GM23338 (cell line): ENCODE measurements around the gene IQGAP1. TPM values are rescaled to one million over a fixed set of nuclear protein-coding genes. Genes with fewer than 3 reads are reported as not detected.

Experiments used
- ATAC-seq: fragments of 200-7000 bp; cut with Tn5 transposase; 3 replicates; pipeline ENCODE4 v1.9.1; 2020
- DNase-seq: peaks from one replicate; pipeline ENCODE4 v3.0.0-alpha.2; 2015; ENCODE audit warnings: low spot score
- H2AFZ ChIP-seq: fragments of 200-600 bp; sonication (generic); 2 replicates; pipeline ENCODE4 v1.8.0; 2016; ENCODE audit warnings: antibody characterized with exemption, mild to moderate bottlenecking, moderate library complexity
- H3F3A ChIP-seq: fragments of 200-600 bp; sonication (generic); replicated peaks from 2 replicates; pipeline ENCODE4 v1.8.0; 2017; ENCODE audit warnings: antibody characterized with exemption, mixed run types, low read depth
- H3K27ac ChIP-seq: fragments of 200-600 bp; sonication (generic); 2 replicates; pipeline ENCODE4 v1.6.1; 2016; ENCODE audit warnings: low read depth
- H3K27me3 ChIP-seq: fragments of 200-600 bp; sonication (generic); 2 replicates; pipeline ENCODE4 v1.8.0; 2016; ENCODE audit warnings: mild to moderate bottlenecking, mixed run types, moderate library complexity; ENCODE audit not compliant: insufficient read depth
- H3K36me3 ChIP-seq: fragments of 200-600 bp; sonication (generic); 2 replicates; pipeline ENCODE4 v1.8.0; 2016; ENCODE audit warnings: mild to moderate bottlenecking; ENCODE audit not compliant: insufficient read depth
- H3K4me1 ChIP-seq: fragments of 200-600 bp; sonication (generic); 2 replicates; pipeline ENCODE4 v1.8.0; 2016; ENCODE audit warnings: mild to moderate bottlenecking, moderate library complexity; ENCODE audit not compliant: insufficient read depth
- H3K4me2 ChIP-seq: fragments of 200-600 bp; sonication (generic); 2 replicates; pipeline ENCODE4 v1.7.1; 2017; ENCODE audit warnings: mixed run types
- H3K4me3 ChIP-seq: fragments of 200-600 bp; sonication (generic); 2 replicates; pipeline ENCODE4 v1.6.1; 2016; ENCODE audit warnings: mixed run types
- H3K79me2 ChIP-seq: fragments of 200-600 bp; sonication (generic); replicated peaks from 2 replicates; pipeline ENCODE4 v1.8.0; 2017; ENCODE audit warnings: mild to moderate bottlenecking; ENCODE audit not compliant: insufficient read depth
- H3K9me2 ChIP-seq: fragments of 200-600 bp; sonication (generic); 2 replicates; pipeline ENCODE4 v1.8.0; 2017; ENCODE audit not compliant: insufficient read depth
- H4K20me1 ChIP-seq: fragments of 200-600 bp; sonication (generic); replicated peaks from 2 replicates; pipeline ENCODE4 v1.8.0; 2017; ENCODE audit warnings: mild to moderate bottlenecking; ENCODE audit not compliant: insufficient read depth
- H3K27ac Mint-ChIP-seq: 2 replicates; pipeline ENCODE4 v1.8.0; 2020; ENCODE audit warnings: inconsistent platforms, mild to moderate bottlenecking, moderate library complexity, mixed read lengths
- H3K27me3 Mint-ChIP-seq: 3 replicates; pipeline ENCODE4 v1.8.0; 2022; ENCODE audit warnings: low read depth, mild to moderate bottlenecking, moderate library complexity, mixed read lengths, inconsistent platforms; ENCODE audit not compliant: insufficient read depth, poor library complexity
- H3K36me3 Mint-ChIP-seq: 3 replicates; pipeline ENCODE4 v1.8.0; 2021; ENCODE audit warnings: low read depth, mild to moderate bottlenecking, inconsistent platforms, moderate library complexity, mixed read lengths
- H3K4me1 Mint-ChIP-seq: 3 replicates; pipeline ENCODE4 v1.8.0; 2020; ENCODE audit warnings: mild to moderate bottlenecking, inconsistent platforms, mixed read lengths
- H3K4me3 Mint-ChIP-seq: 3 replicates; pipeline ENCODE4 v1.8.0; 2021; ENCODE audit warnings: moderate library complexity, mild to moderate bottlenecking, inconsistent platforms, mixed read lengths
- H3K9me3 Mint-ChIP-seq: 3 replicates; pipeline ENCODE4 v1.8.0; 2020; ENCODE audit warnings: moderate library complexity, mild to moderate bottlenecking, inconsistent platforms, mixed read lengths
- CREB1 ChIP-seq: fragments of 250-450 bp; sonication (Bioruptor Pico); IDR thresholded peaks from 2 replicates; pipeline ENCODE4 v1.5.0; 2020; ENCODE audit warnings: low read depth, mild to moderate bottlenecking, moderate library complexity
- CTCF ChIP-seq, 2 experiments: fragments of 200-600 bp in 1 of 2; sonication (generic) in 1 of 2; conservative IDR thresholded peaks; 2 replicates each; pipeline versions ENCODE4 v1.5.1 to v1.6.1; 2016 to 2017; ENCODE audit warnings: antibody characterized with exemption in 2 of 2, low read depth in 2 of 2, mild to moderate bottlenecking in 2 of 2, moderate library complexity in 1 of 2
- ETS1 ChIP-seq: IDR thresholded peaks from 2 replicates; pipeline ENCODE4 v1.6.1; 2016; ENCODE audit warnings: antibody characterized with exemption
- EZH2 ChIP-seq: fragments of 200-600 bp; sonication (generic); IDR thresholded peaks from one replicate; pipeline ENCODE4 v1.8.0; 2017; ENCODE audit warnings: antibody characterized with exemption, mild to moderate bottlenecking, low read depth; ENCODE audit not compliant: unreplicated experiment
- EZH2phosphoT487 ChIP-seq: fragments of 200-600 bp; sonication (generic); IDR thresholded peaks from one replicate; pipeline ENCODE4 v1.8.1; 2018; ENCODE audit warnings: antibody characterized with exemption; ENCODE audit not compliant: unreplicated experiment
- JUNB ChIP-seq: IDR thresholded peaks from one replicate; pipeline ENCODE4 v1.6.1; 2016; ENCODE audit warnings: antibody characterized with exemption; ENCODE audit not compliant: unreplicated experiment
- NANOG ChIP-seq: IDR thresholded peaks from 2 replicates; pipeline ENCODE4 v1.6.1; 2016; ENCODE audit warnings: antibody characterized with exemption, borderline replicate concordance
- POLR2AphosphoS5 ChIP-seq: IDR thresholded peaks from 2 replicates; pipeline ENCODE4 v1.6.1; 2016; ENCODE audit warnings: antibody characterized with exemption, low read depth
- REST ChIP-seq: IDR thresholded peaks from one replicate; pipeline ENCODE4 v1.6.1; 2018; ENCODE audit warnings: antibody characterized with exemption; ENCODE audit not compliant: unreplicated experiment
- STAT1 ChIP-seq: IDR thresholded peaks from one replicate; pipeline ENCODE4 v1.6.1; 2016; ENCODE audit warnings: antibody characterized with exemption; ENCODE audit not compliant: unreplicated experiment
- ZNF114 ChIP-seq: fragments of 250-450 bp; sonication (Bioruptor Pico); IDR thresholded peaks from 2 replicates; pipeline ENCODE4 v1.5.0; 2020; ENCODE audit warnings: mild to moderate bottlenecking, moderate library complexity
- ZNF331 ChIP-seq: fragments of 250-450 bp; sonication (Bioruptor Pico); IDR thresholded peaks from 2 replicates; pipeline ENCODE4 v1.5.0; 2020; ENCODE audit warnings: low read depth, mild to moderate bottlenecking, moderate library complexity
- polyA plus RNA-seq: library from polyadenylated mRNA; unstranded; fragments of >200 nt; fragmentation: Nextera tagmentation; extraction: Ambion mirVana; gene quantifications from 2 replicates; pipeline ENCODE4 v1.2.1, GENCODE V29; 2016
- total RNA-seq: library from RNA; depleted of rRNA; stranded (reverse); fragments of >200 nt; shearing (Covaris generic); gene quantifications from 2 replicates; pipeline ENCODE4 v1.2.3, GENCODE V29; 2014

The IQGAP1 gene
- total and polyA plus RNA-seq, 2 experiments from 2014 or later: 92.7 to 159 TPM

GRCh38 chr15:90394748-90395442, 6.9 kb downstream of the IQGAP1 start:
- peak overlapping the region; percentile 86 for H3K27ac ChIP-seq
- no peaks in the 10 kb centered on the region for H3K36me3 ChIP-seq
- no peak overlapping the region for H3K4me3 ChIP-seq
- H3F3A ChIP-seq: no peaks in the 10 kb centered on the region
- H4K20me1 ChIP-seq: no peaks in the 10 kb centered on the region
- H3K9me2 ChIP-seq: no peaks in the 10 kb centered on the region
- Mint-ChIP-seq H3K9me3 (no peaks in the 10 kb centered on the region), H3K4me3 (no peak overlapping the region), H3K36me3 (peaks cover 23% of the 10 kb centered on the region; the same call in 2 of the 3 replicates), H3K27me3 (peaks cover 8% of the 10 kb centered on the region), H3K4me1 (peaks cover 65% of the 10 kb centered on the region), H3K27ac (peak overlapping the region; percentile 87)
- no peak overlapping the region for H2AFZ ChIP-seq
- H3K4me2 ChIP-seq: peak overlapping the region; percentile 62
- H3K79me2 ChIP-seq: peaks cover 93% of the 10 kb centered on the region
- TF ChIP-seq REST (no peak), ETS1 (no peak), CREB1 (CRISPR knock-in tag) (no peak), NANOG (no peak), POLR2AphosphoS5 (no peak), ZNF114 (CRISPR knock-in tag) (no peak), EZH2phosphoT487 (no peak), STAT1 (no peak), EZH2 (no peak), JUNB (no peak), ZNF331 (no peak), CTCF (conservative IDR thresholded peaks at IDR 0.05; ENCODE audit: low read depth in 2 of 2) (no peak)
- ATAC-seq: no peak
- DNase-seq: no peak
- H3K27me3 ChIP-seq: no peaks in the 10 kb centered on the region
- H3K4me1 ChIP-seq: peaks cover 70% of the 10 kb centered on the region
